Superior temporal gyrus (tissue), 1 donor: ENCODE results near the gene ZNF473.

ENCODE experiments used
- DNase-seq: peaks from one replicate; pipeline ENCODE4 v3.0.0-alpha.2; 2016; ENCODE audit errors: extremely low spot score

Gene ZNF473

DNA sequence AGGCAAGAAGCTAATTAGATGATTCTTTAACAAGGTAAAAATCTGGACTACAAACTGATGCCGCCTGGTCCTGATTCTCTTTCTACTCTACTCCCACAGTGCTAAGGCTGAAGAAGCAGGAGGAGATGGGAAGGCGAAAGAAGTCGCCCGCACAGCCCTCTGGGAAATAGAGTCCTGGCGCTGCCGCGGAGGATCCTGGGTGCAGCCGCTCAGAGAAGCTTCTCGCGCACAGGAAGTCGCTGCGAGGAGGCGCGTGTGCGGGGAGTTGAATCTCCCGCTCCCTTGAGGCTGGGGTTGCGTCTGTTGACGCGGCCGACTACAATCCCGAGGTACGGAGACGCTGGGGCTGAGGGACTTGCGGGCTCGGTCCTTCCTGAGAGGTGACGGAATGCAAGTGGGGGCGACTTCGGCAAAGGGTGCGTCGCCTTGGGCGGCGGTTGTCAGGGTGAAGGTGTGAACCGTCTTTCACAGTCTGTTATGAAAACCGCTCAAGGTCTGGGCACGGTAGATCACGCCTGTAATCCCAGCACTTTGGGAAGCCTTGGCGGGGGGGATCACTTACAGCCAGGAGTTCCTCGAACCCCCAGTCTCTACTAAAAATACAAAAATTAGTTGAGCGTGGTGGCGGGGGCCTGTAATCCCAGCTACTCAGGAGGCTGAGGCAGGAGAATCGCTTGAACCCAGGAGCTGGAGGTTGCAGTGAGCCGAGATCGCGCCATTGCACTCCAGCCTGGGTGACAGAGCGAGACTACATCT lies at the start of gene ZNF473:
ZNF473 (plus strand) TSS at position 212 of the 756 bp plus-strand sequence. CDS start 5,078 bp downstream, outside the sequence.
- no peak for DNase-seq

DNA sequence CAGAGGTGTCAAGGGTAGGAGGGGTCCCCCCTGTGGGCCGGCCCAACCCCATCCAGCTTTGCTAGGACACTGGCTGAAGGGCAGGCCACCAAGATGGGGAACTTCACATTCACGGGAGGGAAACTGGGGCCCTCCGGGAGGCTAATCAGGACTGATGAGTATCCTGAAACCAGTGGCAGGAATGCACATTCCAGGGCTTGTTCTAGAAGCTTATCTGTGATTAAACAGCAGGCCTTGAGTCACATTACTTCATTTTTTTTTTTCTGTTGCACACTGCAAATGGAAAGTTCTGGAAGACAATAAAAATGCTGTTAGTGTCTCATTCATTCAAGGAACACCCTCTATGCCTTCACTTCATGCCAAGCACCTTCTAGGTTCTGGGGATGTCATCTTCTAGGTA lies 49.3 kb upstream of the ZNF473 start:
- no peak for DNase-seq

GRCh38 chr19:49977076-49977475 lies 48.7 kb upstream of the ZNF473 start:
- DNase-seq, result no peak

DNA sequence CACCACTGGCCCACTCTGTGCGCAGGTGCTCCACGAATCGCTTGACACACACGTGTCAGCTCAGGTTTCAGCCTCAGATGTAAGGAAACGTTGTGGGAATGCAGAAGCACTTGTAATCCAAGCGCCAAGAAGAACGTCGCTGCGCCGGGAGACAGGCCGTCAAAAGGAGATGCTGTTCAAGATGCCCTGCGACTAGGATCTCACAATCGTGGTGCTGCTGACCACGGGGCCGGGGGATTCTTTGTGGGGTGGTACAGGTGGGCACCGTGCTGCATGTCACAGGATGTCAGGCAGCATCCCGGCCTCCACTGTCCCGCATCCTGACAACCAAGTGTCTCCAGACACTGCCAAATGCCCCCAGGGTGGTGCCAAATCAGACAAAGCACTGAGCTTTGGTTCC lies 47.9 kb upstream of the ZNF473 start:
- no peak for DNase-seq

DNA sequence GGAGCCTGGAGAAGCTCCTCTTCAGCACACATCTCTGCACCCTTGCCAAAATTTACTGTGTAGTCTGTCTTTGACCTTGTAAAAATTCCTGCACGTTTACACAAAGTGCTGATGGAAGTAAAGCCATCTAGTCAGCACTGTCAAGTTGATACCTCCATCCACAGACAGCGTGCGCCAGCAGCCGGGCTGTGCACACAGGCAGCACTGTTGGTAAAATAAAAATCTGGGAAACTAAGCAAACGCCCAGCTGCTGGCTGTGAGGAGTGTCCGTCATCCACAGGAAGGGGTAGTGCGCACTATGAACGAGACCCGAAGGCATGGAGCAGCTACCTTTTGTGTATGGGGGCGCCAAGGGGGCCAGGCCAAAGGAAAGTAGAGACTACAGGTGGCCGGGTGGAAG lies 47.5 kb upstream of the ZNF473 start:
- no peak for DNase-seq

DNA sequence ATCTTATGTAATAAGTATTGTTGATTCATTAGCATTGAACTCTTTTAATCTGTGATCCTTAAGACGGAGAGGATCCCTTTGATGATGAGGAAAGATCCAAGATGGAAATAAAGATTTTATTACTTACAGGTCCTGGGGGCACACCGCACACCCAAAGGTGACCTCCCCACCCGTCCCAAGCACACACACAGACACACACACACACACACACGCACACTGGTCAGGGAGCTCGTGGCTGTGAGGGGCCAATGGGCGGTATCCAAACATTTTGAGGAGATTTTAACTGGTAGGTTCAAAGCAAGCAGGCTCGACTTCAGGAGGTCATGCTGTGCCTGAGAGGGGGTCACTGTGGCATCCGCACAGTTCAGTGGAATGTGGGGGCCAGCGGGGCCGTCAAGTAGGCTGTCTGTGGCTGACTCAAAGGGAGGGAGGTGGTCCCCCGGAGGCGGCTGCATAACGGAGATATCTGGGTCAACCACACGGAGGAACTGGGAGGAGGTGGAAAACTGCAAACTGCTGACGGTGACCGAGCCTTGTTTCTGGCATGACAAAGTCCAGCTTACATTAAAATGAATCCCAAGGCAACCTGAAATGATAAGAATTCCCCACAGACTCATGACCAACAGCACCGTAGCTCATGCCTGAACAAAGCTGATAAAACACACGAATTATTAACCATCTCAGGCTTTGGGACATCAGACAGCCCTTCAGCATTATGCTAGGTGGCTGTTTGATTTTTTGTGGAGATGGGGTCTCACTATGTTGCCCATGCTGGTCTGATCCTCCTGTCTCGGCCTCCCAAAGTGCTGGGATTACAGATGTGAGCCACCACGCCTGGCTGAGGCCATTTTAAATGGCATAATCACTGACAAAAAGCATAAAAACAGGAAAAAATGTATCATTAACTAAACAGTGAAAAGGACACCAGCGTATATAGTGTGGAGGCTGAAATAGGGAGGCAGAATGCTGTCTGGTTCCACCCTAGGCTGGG lies 43.9 kb upstream of the ZNF473 start:
- DNase-seq, result no peak

GRCh38 chr19:49983645-49984229 lies 42.1 kb upstream of the ZNF473 start:
- peak; percentile 77 for DNase-seq

DNA sequence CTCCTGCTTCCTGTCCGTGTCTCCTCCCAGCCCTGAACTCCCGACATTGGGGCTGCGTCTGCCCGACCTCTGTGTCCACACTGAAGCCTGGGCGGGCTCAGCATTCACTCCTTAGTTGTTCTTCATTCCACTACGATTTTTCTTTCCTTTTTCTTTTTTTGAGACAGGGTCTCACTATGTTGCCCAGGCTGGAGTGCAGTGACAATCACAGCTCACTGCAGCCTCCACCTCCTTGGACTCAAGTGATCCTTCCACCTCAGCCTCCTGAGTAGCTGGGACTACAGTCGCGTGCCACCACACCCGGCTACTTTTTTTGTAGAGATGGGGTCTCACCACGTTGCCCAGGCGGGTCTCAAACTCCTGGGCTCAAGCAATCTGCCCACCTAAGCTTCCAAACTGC lies 41.3 kb upstream of the ZNF473 start:
- DNase-seq, result no peak

DNA sequence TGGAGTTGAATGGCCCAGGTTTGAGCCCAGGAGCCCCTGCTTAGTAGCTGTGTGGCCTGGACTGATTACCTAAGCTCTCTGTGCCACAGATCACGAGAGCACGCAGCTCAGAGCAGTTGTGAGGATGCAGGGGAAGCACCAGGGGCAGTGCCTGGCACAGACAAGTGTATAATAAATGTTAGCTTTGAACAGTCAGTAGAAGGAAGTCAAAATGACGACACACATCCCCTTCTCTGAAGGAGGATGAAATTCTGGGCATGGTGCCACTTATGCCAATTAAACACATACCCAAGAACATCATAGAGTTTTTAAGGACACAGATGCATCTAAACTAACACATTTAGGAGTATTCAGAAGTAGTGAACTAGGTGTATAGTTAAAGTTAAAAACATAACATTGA lies 39.9 kb upstream of the ZNF473 start:
- peak; percentile 23 for DNase-seq

DNA sequence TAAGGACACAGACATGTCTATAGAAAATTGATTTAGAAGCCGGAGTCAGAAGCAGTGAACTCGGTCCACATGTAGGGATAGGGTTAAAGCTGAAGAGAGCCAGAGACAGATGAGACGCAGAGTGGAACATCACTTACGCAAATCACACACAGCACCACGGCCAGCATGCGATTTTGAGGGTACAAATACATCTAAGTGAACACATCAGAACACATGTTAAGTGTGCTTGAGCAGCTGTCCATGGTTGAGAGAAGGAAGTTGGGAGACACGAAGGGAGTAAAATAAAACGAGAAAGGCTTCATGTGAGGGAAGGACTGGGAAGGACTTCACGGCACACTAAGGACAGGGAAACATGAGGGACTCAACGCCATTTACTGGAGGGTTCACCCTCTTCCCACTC lies 39.5 kb upstream of the ZNF473 start:
- DNase-seq, result no peak

- DNase-seq, result peak; percentile 77
Observed at GRCh38 chr19:49987159-49987698, 38.6 kb upstream of the ZNF473 start.

DNA sequence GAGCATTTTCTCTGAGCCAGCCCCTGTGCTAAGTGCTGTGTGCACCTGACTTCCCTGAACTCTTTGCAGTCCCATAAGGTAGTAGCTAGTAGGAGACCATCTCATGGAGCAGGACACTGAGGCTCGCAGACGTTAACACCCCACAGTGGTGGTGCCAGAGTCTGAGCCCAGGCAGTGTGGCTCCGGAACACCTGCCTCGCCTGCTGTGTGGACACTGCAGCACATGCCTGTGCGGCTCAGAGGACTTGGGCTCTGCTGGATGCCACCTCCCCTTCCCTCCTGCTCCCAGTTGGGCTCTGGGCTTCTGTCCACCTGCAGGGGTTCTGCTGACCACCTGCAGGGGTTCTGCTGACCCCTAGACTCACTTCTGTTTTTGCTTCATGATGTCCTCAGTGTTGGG lies 37.8 kb upstream of the ZNF473 start:
- no peak for DNase-seq

- peak; percentile 56 for DNase-seq
Observed at GRCh38 chr19:49988433-49988832, 37.4 kb upstream of the ZNF473 start.

DNA sequence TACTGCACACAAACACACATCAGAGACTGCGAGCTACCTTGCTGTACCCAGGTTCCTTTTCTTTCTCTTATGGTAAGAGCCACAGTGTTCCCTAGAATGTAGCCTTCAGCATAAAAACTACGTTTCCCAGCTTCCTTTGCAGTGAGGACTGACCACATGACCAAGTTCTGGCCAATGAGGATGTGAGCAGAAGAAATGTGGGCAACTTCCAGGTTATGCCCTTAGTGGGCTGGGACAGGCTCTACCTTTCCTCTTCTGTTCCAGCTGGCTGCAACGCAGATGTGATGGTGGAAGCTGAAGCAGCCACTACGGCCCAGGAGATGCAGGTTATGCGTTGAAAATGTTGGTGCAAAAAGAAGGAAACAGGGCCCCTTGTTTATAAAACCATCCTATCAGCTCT lies 28.1 kb upstream of the ZNF473 start:
- peak; percentile 20 for DNase-seq

GRCh38 chr19:49999371-50000010 lies 26.3 kb upstream of the ZNF473 start:
- DNase-seq, result no peak

GRCh38 chr19:50000038-50000840 lies 25.6 kb upstream of the ZNF473 start:
- DNase-seq, result no peak

DNA sequence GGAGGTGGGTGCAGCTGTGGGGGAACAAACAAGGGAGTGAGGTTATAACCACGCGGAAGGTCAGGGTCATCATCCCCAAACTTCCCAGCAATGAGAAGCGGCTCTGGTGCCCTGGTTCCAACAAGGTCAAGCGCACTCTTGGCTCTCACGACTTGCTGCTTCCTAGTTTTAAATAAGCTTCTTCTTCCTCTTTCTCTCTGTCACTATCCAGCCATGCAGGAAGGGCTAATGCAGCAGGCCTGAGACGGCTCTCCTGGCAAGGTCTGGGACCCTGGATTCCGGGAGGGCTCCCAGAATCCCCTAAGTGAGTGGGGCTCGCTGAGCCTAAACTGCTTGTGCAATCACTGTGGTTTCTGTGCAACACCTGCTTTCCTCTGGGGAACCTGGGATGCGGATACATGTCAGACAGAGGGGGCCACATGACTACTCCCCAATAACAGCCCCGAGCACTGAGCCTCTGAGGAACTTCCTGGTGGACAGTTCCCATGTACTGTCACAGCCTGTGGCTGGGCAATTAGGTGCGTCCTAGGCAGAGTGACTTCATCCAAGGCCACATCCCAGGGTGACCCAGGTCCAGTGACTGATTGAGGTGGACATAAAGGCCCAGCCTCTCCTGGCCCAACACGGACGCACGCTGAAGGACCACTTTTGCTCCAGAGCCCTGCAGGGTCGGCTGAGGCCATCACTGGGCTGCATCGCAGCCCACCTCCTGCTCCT lies 24.8 kb upstream of the ZNF473 start:
- DNase-seq, result no peak

DNA sequence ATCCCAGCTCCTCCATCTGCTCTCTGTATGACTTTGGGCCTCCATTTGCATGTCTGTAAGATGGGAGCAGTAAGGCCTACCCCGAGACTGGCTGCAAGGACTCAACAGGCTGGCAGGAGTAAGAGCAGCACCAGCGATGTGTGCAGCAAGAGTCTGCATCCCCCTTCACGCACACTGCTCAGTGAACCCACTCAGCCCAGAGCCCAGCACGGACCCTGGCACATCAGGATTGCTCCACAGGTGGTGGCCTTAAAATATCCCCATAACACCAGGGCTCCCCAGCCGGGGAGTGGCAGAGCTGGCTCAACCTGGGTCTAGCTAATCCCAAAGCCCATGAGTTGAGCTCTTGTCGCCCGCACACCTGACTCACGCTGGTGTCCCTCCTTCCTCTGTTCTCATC lies 24.0 kb upstream of the ZNF473 start:
- no peak for DNase-seq

- DNase-seq, result no peak
Observed at GRCh38 chr19:50002386-50002960, 23.3 kb upstream of the ZNF473 start.
